GM18867 (cell line): ENCODE data around the gene CYP19A1.
"Not testable (repeated sequence)": the region's sequence is repeated elsewhere in the genome, so short reads cannot be mapped to it uniquely, and the experiment has no call there.

Experiments used
- ATAC-seq: cut with Tn5 transposase; IDR thresholded peaks from one replicate; pipeline ENCODE4 v1.9.1; 2021; ENCODE audit warnings: mild to moderate bottlenecking, moderate library complexity; ENCODE audit not compliant: unreplicated experiment

Gene CYP19A1

DNA sequence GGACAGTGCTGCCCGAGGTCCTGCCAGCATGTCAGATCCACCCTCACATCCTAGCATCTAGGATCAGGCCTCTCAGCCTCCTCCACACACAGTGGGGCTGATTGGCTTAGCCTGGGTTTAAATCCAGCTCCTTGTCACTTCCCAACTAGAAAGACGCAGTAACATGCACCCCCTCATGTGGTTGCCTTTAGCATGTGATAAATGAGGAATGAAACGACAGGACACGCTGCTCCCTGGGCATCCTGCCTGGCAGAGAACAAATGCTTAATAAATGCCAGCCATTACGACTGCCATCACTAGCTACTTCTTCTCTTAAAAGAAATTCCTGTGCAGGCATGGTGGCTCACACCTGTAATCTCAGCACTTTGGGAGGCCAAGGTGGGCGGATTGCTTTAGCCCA is 149.6 kb downstream of the CYP19A1 start:
- not testable (repeated sequence) for ATAC-seq

DNA sequence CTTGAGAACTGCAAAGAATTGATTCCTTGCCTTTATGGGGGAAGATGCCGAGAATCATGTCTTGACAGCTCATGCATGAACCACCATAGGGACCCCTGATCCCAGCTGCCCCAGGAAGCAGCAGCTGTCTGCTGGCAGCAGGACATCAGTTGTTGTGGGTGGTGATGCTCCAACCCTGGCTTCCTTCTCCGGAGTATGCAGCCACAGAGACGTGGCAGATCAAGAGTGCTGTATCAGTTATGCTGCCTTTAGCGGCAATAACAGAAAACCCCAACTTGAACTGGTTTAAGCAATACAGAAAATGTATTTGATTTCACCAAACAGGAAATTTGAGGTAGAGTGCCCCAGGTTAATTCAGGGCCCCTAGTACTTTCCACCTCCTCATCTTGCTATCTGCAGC is 151.5 kb downstream of the CYP19A1 start:
- no peak for ATAC-seq

DNA sequence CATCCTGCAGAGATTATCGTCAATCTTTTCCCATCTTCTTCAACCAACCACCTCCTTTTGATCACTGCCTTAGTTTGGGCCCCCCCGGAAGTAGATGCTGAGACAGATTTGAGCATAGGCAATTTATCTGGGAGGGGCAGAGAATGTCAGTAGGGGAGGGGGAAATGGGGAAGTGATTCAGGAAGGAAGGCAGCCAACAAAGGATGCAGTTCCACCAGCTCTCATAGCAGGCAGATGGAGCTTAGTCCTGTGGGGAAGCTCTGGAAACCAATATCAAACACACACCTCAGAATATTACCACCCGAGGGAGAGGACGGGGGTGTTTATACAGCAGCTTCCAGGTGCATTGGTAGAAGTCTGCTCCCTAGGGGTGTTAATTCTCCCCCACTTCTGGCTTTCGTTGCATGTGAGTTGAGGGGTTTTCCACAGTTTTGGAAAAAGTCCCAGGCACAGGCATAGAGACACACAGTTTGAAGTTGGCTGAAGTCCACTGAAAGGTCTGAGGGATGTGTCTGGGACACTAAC is 152.2 kb downstream of the CYP19A1 start:
- ATAC-seq = no peak

DNA sequence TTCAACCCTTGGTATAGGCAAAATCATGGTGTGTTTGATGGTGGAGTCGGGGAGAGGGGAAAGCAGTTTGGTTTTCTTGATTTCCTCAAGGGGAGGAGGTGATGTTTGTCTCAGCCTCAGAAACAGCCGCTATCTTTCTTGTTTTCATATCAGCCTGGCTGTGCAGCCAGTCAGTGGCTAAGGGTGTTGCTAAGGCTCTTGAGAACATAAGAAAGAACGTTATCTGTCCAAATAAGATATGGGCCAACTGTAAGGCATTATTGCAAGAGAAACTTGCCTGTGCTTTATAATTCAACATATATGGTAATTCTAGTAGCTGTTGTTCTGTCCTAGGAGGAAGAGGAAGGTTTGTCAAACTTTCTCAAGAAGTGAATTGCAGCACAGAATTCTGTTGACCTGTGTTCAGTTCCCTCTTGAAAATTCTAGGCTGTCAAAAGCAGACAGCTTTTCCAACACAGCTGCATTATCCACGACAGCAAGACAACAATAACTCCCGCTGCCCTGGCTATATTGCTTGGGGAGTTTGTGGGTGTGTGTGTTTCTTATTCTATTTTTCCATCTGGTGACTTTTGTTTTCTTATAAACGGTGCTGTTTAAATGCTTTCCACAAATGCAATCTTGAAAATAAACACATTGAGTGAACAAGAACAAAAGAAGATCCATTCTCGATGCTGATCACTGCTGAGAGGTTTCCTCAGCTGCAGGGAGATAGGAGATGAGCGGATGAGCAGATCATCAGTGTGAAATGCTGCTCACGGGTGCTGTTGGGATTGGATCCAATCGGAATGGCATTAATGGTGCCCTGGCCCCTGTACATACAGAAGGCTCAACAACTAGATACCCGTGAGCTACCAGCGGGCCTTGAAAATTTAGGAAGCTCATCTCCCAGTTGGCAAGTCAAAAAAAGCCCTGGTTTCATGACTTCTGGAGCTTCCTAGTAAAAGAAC is 152.9 kb downstream of the CYP19A1 start:
- ATAC-seq = no peak

DNA sequence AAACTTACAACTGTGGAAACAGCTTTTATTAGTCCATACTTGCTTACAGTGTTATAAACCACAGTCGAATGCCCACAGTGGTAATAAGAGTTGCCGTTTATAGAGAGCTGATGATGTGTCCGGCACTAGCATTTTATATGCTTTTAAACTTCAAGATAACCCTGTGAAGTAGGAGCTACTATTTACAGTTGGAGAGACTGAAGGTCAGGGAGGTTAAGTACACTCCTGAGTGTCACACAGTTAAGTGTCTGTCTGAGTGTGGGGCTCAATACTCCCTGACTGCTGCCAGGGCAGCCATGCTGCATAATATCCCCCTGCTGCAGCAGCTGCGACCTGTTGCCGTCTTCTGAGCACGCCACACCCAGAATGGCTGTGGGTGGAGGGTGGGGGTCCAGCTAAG is 153.8 kb downstream of the CYP19A1 start:
- no peak for ATAC-seq

GRCh38 chr15:51183076-51183475 is 155.3 kb downstream of the CYP19A1 start:
- ATAC-seq = no peak

DNA sequence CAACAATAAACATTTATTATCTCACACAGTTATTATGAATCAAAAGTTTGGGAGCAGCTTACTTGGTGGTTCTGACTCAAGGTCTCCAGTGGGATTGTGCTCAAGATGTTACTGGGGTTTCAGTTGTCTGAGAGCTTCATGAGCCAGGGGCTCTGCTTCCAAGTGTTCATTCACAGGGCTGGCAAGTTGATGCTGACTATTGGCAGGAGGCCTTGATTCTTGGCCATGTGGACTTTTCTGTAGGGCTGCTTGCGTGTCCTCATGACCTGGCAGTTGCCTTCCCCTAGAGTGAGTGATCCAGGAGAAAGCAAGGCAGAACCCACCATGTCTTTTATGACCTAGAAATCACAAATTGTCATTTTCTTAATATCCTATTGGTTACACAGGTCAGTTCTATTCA is 156.5 kb downstream of the CYP19A1 start:
- no peak for ATAC-seq

DNA sequence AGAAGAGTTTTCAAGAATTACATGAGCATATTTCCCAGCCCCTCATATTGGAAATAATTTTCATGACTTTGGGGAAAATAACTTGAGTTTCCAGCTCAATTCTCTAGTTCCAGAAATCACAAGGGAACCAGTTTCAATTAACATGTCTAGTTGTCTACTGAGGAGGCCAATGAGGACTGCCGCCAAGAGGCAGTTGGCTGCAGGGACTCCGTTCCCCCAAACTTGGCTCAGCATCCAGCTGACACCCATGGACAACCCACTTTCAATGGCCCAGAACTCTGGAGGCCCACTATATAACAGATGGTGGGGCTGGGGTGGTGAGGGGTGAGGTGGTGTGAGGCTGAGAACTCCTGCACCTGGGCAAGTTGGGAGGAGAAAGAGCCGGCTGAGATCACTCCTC is 157.2 kb downstream of the CYP19A1 start:
- ATAC-seq = no peak

- ATAC-seq = no peak
Observed at GRCh38 chr15:51180534-51180933, 157.9 kb downstream of the CYP19A1 start.

- ATAC-seq = no peak
Observed at GRCh38 chr15:51180011-51180410, 158.4 kb downstream of the CYP19A1 start.

GRCh38 chr15:51172193-51172592 is 166.2 kb downstream of the CYP19A1 start:
- ATAC-seq = no peak

GRCh38 chr15:51171634-51171932 is 166.8 kb downstream of the CYP19A1 start:
- ATAC-seq = no peak

DNA sequence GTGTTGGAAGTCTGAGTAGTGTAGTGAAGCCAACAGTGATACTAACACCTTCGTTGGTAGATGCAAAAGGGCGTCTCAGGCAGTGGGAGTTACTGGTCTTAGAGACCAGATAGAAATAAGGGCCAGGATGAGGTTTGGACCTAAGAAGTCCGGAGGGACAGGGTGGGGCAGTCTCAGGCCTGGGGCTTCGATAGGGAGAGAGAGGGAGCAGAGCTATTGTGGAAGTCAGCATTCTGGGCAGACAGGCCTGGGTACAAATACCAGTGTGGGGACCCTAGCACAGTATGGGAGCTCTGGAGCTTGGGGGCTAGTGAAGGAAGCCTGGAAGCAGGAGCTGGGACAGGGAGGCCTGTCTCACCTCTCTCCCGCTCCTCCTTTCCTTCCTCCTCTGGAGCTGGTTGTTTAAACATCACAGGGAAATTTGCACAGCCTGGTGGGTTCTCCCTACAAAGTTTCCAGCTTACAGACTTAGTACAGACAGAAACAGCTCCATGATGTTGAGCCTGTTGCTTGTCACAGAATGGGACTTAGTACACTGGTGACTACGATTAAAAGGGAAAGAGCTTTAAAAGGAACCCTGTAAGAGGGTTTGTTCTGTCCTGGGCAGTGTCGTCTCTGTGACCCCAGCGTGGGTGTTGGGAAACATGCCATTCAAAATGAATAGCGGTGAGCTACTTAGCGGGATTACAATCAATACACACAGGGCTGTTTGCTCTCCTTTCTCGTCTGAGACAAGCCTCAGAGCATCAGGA is 167.3 kb downstream of the CYP19A1 start:
- no peak for ATAC-seq

DNA sequence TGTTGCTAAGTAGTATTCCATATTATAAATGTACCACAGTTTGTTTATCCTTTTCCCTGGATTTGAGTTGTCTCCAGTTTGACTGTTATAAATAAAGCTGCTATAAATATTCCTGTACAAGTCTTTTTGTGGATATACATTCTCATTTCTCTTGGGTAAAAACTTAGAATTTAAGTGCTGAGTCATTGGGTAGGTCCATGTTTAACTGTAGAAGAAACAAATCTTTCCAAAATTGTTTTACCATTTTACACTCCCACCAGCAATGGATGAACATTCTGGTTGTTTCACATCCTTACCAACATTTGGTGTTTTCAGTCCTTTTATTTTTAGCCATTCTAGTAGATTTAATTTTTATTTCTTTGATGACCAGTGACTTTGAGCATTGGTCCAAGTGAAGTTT is 169.7 kb downstream of the CYP19A1 start:
- no peak for ATAC-seq

GRCh38 chr15:51163843-51164242 is 174.6 kb downstream of the CYP19A1 start:
- no peak for ATAC-seq

DNA sequence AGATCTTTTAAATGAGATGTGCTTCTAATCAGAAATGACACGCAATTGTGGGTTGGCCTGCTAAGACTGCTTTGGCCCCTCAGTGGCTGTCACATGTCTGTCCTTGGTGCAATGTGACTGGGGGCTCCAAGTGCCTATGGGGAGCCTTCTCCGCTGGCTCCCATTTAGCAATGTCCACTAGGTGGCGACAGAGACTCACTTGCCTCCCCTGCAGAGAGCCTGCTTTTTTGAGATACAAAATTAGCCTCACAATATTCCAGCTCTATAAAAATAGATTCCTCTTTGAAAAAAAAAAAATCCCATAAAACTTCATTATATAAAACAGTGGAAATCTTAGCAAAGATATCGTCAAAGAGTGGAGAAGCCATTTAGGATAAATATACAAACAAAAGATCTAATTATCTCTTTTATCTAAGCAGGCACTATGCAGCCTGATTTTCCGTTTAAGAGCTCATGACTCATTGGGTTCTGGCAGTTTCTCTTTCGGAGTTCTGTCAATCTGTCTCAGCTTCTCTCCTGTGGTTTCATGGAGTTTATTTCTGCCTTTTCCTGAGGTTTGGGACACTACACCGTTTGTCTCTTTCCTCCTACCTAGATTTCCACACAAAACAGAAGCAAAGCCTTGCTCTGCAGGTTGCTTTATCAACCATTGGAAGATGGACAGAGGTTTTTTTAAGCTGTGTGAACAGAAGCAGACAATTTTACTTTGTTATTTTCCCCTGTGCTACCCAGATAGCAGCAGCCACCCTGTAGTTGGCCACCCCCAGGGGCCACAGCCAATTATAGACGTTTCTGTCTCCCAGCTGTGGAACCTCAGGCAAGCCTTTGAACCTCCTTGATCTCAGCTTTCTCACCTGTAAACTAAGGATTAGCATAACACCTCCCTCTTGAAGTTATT is 175.3 kb downstream of the CYP19A1 start:
- peak; percentile 68 for ATAC-seq

DNA sequence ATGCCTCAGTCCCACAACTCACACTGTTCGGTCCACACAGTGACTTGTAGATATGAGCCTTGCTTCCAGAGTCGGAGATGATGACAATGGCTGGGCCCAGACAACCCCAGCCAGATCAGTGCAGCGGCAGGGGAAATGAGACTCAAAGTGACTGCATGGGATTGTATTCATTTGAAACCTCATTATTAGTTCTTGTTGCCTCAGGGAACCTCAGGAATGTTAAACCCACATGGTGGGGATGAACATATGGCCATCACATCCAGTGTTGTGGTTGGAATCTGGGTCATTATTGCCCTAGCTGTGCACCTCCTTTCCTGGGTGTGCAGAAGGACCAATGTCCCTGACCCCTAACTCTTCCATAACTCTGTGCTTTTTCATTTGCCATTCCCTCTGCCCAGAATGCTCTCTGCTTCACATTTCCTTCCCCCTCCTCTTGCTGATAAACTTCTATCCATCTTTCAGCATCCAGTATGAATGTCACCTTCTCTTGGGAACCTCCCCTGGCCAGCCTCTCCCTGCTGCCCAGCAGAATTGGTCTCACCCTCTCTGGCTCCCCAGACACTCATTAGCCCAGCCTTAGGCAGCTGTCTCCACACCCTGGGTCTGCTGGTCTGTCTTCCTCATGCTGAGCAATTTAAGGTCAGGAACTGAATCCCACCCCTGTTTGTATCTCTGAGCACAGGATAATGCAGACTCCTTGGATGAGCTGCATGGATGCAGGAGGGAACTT is 176.7 kb downstream of the CYP19A1 start:
- no peak for ATAC-seq

- no peak for ATAC-seq
Observed at GRCh38 chr15:51160484-51160883, 177.9 kb downstream of the CYP19A1 start.
